ENCODE results near the gene PRDM15. TPM values are rescaled to one million over a fixed set of nuclear protein-coding genes. Genes with fewer than 3 reads are reported as not detected.

The PRDM15 gene
- polyA plus RNA-seq, 1 donor (not counting 4 experiments of a cell fraction or from before 2014, with no cell fraction given) = 5.2 TPM

- FAIRE-seq (no peak), DNase-seq (ENCODE audit: low read depth, low spot score) (no peak)
- TF ChIP-seq EZH2 (IDR thresholded peaks at IDR 0.05; ENCODE audit: low read length) (no peak), CTCF (optimal IDR thresholded peaks at IDR 0.05 in 1 of 3, IDR thresholded peaks at IDR 0.05 in 1 of 3, conservative IDR thresholded peaks at IDR 0.05 in 1 of 3; ENCODE audit: extremely low read depth in 1 of 3, insufficient read depth in 2 of 3, low read length in 3 of 3) (no peak)
- no peak overlapping the region for H2AFZ ChIP-seq (ENCODE audit: control insufficient read depth, low read length)
- no peaks in the 10 kb centered on the region for H3K4me1 ChIP-seq (ENCODE audit: control insufficient read depth, extremely low read depth, insufficient read depth, low read length)
- H4K20me1 ChIP-seq (ENCODE audit: control insufficient read depth, extremely low read depth, insufficient read depth, low read length) = peaks cover under 1% of the 10 kb centered on the region
- H3K9ac ChIP-seq (ENCODE audit: control insufficient read depth, extremely low read depth, insufficient read depth, low read length) = no peak overlapping the region
- H3K4me3 ChIP-seq (ENCODE audit: control insufficient read depth in 2 of 3, extremely low read depth in 1 of 3, insufficient read depth in 2 of 3, low read depth in 1 of 3, low read length in 3 of 3) = no peak overlapping the region
- peaks cover 8 to 15% of the 10 kb centered on the region in 2 experiments for H3K36me3 ChIP-seq (ENCODE audit: control insufficient read depth in 2 of 2, extremely low read depth in 1 of 2, insufficient read depth in 2 of 2, low read length in 2 of 2)
- H3K27me3 ChIP-seq (ENCODE audit: control insufficient read depth, extremely low read depth, insufficient read depth, low read length) = no peaks in the 10 kb centered on the region
- no peaks in the 10 kb centered on the region for H3K9me1 ChIP-seq (ENCODE audit: control insufficient read depth, extremely low read depth, insufficient read depth, low read length)
- H3K4me2 ChIP-seq (ENCODE audit: control insufficient read depth, extremely low read depth, insufficient read depth, low read depth, low read length) = no peak overlapping the region
- no peaks in the 10 kb centered on the region for H3K9me3 ChIP-seq (ENCODE audit: control insufficient read depth, low read depth, low read length)
- no peak overlapping the region for H3K27ac ChIP-seq (ENCODE audit: control insufficient read depth, insufficient read depth, low read length)
- dilution Hi-C loops (cut with MboI; ENCODE audit: extremely low pct_ligation_motif_present, low sequenced_read_pairs) = no loop called here
- H3K79me2 ChIP-seq (ENCODE audit: control insufficient read depth, insufficient read depth, low read length) = peaks cover 10% of the 10 kb centered on the region
These were observed 17.9 kb downstream of the PRDM15 start for GRCh38 chr21:41861255-41861654.

GRCh38 chr21:41859297-41859980 lies 19.7 kb downstream of the PRDM15 start:
- Histone ChIP-seq H3K4me2 (ENCODE audit: control insufficient read depth, extremely low read depth, insufficient read depth, low read depth, low read length) (no peak overlapping the region), H4K20me1 (ENCODE audit: control insufficient read depth, extremely low read depth, insufficient read depth, low read length) (no peaks in the 10 kb centered on the region), H3K9me1 (ENCODE audit: control insufficient read depth, extremely low read depth, insufficient read depth, low read length) (no peaks in the 10 kb centered on the region), H3K4me1 (ENCODE audit: control insufficient read depth, extremely low read depth, insufficient read depth, low read length) (no peaks in the 10 kb centered on the region), H3K27me3 (ENCODE audit: control insufficient read depth, extremely low read depth, insufficient read depth, low read length) (no peaks in the 10 kb centered on the region), H3K36me3 (ENCODE audit: control insufficient read depth in 2 of 2, extremely low read depth in 1 of 2, insufficient read depth in 2 of 2, low read length in 2 of 2) (peaks cover 11 to 18% of the 10 kb centered on the region in 2 experiments), H3K9me3 (ENCODE audit: control insufficient read depth, low read depth, low read length) (no peaks in the 10 kb centered on the region), H3K79me2 (ENCODE audit: control insufficient read depth, insufficient read depth, low read length) (peaks cover 3% of the 10 kb centered on the region), H3K4me3 (ENCODE audit: control insufficient read depth in 2 of 3, extremely low read depth in 1 of 3, insufficient read depth in 2 of 3, low read depth in 1 of 3, low read length in 3 of 3) (no peak overlapping the region), H3K9ac (ENCODE audit: control insufficient read depth, extremely low read depth, insufficient read depth, low read length) (no peak overlapping the region), H3K27ac (ENCODE audit: control insufficient read depth, insufficient read depth, low read length) (no peak overlapping the region), H2AFZ (ENCODE audit: control insufficient read depth, low read length) (no peak overlapping the region)
- DNase-seq (ENCODE audit: low read depth, low spot score) (no peak), FAIRE-seq (no peak)
- no peak for TF ChIP-seq EZH2 (IDR thresholded peaks at IDR 0.05; ENCODE audit: low read length)
- no peak for TF ChIP-seq CTCF (optimal IDR thresholded peaks at IDR 0.05 in 1 of 3, IDR thresholded peaks at IDR 0.05 in 1 of 3, conservative IDR thresholded peaks at IDR 0.05 in 1 of 3; ENCODE audit: extremely low read depth in 1 of 3, insufficient read depth in 2 of 3, low read length in 3 of 3)
- dilution Hi-C loops (cut with MboI; ENCODE audit: extremely low pct_ligation_motif_present, low sequenced_read_pairs) = no loop called here
